ENCODE data around the gene ATP6V1E1.

- TF ChIP-seq EZH2 (IDR thresholded peaks at IDR 0.05) (no peak), POLR2AphosphoS5 (IDR thresholded peaks at IDR 0.05; ENCODE audit: borderline replicate concordance, low read depth, low read length) (no peak)
Measured at GRCh38 chr22:17548756-17549035, 79.9 kb downstream of the ATP6V1E1 start.
